Measurements from ENCODE around the gene GID4.

- TF ChIP-seq CTCF (IDR thresholded peaks at IDR 0.05; ENCODE audit: low read depth, low read length, poor library complexity, severe bottlenecking) (no peak), EZH2phosphoT487 (IDR thresholded peaks at IDR 0.05; ENCODE audit: borderline replicate concordance, low read length) (no peak)
Observed at GRCh38 chr17:18004345-18004744, 34.9 kb upstream of the GID4 start.
